ENCODE measurements around the gene ARSI. TPM values are rescaled to one million over a fixed set of nuclear protein-coding genes. Genes with fewer than 3 reads are reported as not detected.

Gene ARSI
- total and polyA plus RNA-seq, 2 of the 13 experiments (the other 11 are each of a cell fraction or from before 2014, with no cell fraction given): 4.2 to 33.9 TPM

DNA sequence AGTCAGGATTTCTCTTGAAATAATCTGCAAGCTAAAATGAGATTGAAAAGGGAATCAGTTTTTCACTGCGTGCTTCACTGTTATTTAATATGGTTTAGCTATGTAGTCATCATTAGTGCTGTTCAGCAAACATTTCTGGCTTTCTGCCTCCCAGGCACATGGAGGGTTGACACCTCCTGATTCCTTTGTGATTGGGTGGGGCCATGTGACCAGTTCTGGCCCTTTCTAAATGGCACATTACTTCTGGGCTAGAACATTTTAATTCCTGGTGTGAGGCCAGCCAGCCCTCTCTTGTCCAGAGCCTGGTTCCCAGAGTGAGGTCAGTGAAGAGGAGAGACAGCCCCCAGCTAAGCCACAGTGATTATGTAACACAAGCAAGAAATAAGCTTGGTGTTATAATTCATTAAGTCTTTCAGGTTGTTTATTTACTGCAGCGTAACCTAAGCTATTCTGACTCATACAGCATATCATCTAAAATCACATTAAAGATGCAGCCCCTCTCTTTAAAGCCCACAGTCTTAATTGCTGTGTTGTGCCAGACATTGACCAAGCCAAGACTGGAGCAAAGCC, 17.4 kb upstream of the ARSI start (continued):
- TF ChIP-seq PCBP2 (optimal IDR thresholded peaks at IDR 0.05; ENCODE audit: low read depth, low read length, poor library complexity, severe bottlenecking): no peak
- no peak for TF ChIP-seq ZNF33A (CRISPR knock-in tag; IDR thresholded peaks at IDR 0.05; ENCODE audit: borderline replicate concordance)
- TF ChIP-seq ZNF136 (CRISPR knock-in tag; IDR thresholded peaks at IDR 0.05; ENCODE audit: low read depth): no peak
- no peak for TF ChIP-seq NFE2L1 (CRISPR knock-in tag; IDR thresholded peaks at IDR 0.05; ENCODE audit: borderline replicate concordance)

DNA sequence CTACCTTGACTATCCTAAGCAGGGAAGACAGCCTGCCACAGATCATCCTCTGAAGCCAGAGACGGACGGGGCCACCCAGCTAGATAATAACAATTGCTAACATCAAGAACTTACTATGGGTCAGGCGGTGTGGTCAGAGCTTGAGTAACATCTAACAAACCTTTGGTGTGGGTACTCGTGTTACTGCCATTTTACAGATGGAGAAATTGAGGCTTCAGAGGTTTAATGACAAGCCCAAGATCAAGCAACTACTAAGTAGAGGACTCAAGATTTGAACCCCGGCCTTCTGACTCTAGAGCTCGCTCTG, 16.7 kb upstream of the ARSI start:
- Histone ChIP-seq H3K9me3 (ENCODE audit: low read length) (no peaks in the 10 kb centered on the region), H3K9ac (ENCODE audit: insufficient read depth, low read depth, low read length) (no peak overlapping the region), H2AFZ (ENCODE audit: low read length) (no peak overlapping the region), H3K4me1 (ENCODE audit: insufficient read depth, low read length) (peaks cover 54% of the 10 kb centered on the region), H3K4me2 (ENCODE audit: low read depth, low read length) (no peak overlapping the region), H3K27ac (ENCODE audit: extremely low read length, insufficient read depth, low read length) (no peak overlapping the region), H3K27me3 (ENCODE audit: control insufficient read depth in 1 of 2, insufficient read depth in 2 of 2, low read length in 2 of 2) (no peaks in the 10 kb centered on the region), H3K36me3 (replicated peaks in 1 of 2; ENCODE audit: control insufficient read depth in 1 of 2, insufficient read depth in 2 of 2, low read length in 2 of 2) (no peaks in the 10 kb centered on the region), H3K79me2 (ENCODE audit: insufficient read depth, low read length) (no peaks in the 10 kb centered on the region), H4K20me1 (ENCODE audit: insufficient read depth, low read length) (no peaks in the 10 kb centered on the region), H3K4me3 (replicated peaks in 1 of 3; ENCODE audit: insufficient read depth in 1 of 3, low read depth in 2 of 3, low read length in 3 of 3) (no peak overlapping the region)
- BruUV-seq (replicated peaks): no TSS peak
- no peak for ATAC-seq
- no peak for FAIRE-seq
- ChIA-PET CTCF (ENCODE audit: low intra/inter-chr PET ratio, low total read pairs) (no interaction called here), POLR2A (no interaction called here)
- in situ Hi-C loops (cut with HindIII; ENCODE audit: extremely low pct_ligation_motif_present, low pct_unique_long_range_greater_than_20kb): no loop called here
- intact Hi-C loops (cut with micrococcal nuclease; ENCODE audit: unreplicated experiment): no loop called here
- WGBS (ENCODE audit: low lambda C conversion rate): 87% methylated on average over 6 of the region's 6 CpGs
- TF ChIP-seq ZNF629 (CRISPR knock-in tag; conservative IDR thresholded peaks at IDR 0.05): peak; percentile 32; the same call in 1 of the 2 replicates
- TF ChIP-seq SKI (IDR thresholded peaks at IDR 0.05; ENCODE audit: partially characterized antibody): no peak
- TF ChIP-seq, protein P1, sequence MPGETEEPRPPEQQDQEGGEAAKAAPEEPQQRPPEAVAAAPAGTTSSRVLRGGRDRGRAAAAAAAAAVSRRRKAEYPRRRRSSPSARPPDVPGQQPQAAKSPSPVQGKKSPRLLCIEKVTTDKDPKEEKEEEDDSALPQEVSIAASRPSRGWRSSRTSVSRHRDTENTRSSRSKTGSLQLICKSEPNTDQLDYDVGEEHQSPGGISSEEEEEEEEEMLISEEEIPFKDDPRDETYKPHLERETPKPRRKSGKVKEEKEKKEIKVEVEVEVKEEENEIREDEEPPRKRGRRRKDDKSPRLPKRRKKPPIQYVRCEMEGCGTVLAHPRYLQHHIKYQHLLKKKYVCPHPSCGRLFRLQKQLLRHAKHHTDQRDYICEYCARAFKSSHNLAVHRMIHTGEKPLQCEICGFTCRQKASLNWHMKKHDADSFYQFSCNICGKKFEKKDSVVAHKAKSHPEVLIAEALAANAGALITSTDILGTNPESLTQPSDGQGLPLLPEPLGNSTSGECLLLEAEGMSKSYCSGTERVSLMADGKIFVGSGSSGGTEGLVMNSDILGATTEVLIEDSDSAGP (CRISPR knock-in tag; IDR thresholded peaks at IDR 0.05; ENCODE audit: borderline replicate concordance): no peak
- no peak for TF ChIP-seq SALL2 (CRISPR knock-in tag; IDR thresholded peaks at IDR 0.05)
- no peak for DNase-seq (ENCODE audit: low spot score)
